HepG2 (cell line): ENCODE results near the gene TSACC. TPM values are rescaled to one million over a fixed set of nuclear protein-coding genes. Genes with fewer than 3 reads are reported as not detected.

Source experiments
- AKAP8 ChIP-seq: sonication (generic); formaldehyde crosslinking; IDR thresholded peaks from 2 replicates; pipeline ENCODE4 v1.5.1; 2020; ENCODE audit warnings: mild to moderate bottlenecking, missing genetic modification reagents
- NKX3-1 ChIP-seq: sonication (generic); formaldehyde crosslinking; IDR thresholded peaks from 2 replicates; pipeline ENCODE4 v1.5.0; 2020; ENCODE audit warnings: missing genetic modification reagents
- TOE1 ChIP-seq: sonication (generic); formaldehyde crosslinking; IDR thresholded peaks from 2 replicates; pipeline ENCODE4 v1.4.0; 2020; ENCODE audit warnings: mild to moderate bottlenecking, missing genetic modification reagents
- ZBTB38 ChIP-seq: sonication (generic); formaldehyde crosslinking; IDR thresholded peaks from 2 replicates; pipeline ENCODE4 v1.5.1; 2020; ENCODE audit warnings: mild to moderate bottlenecking, missing genetic modification reagents
- ZEB1 ChIP-seq: IDR thresholded peaks from 2 replicates; pipeline ENCODE4 v1.6.1; 2012; ENCODE audit warnings: mild to moderate bottlenecking, low read depth, inconsistent platforms; ENCODE audit not compliant: insufficient replicate concordance
- ZNF550 ChIP-seq: sonication (generic); formaldehyde crosslinking; IDR thresholded peaks from 2 replicates; pipeline ENCODE4 v1.4.0; 2020; ENCODE audit warnings: mild to moderate bottlenecking, missing genetic modification reagents, borderline replicate concordance
- ZNF562 ChIP-seq: sonication (generic); formaldehyde crosslinking; IDR thresholded peaks from 2 replicates; pipeline ENCODE4 v1.8.0; 2022; ENCODE audit warnings: missing genetic modification reagents, borderline replicate concordance
- ZNF878 ChIP-seq: sonication (generic); formaldehyde crosslinking; IDR thresholded peaks from 2 replicates; pipeline ENCODE4 v1.8.1; 2023; ENCODE audit warnings: mild to moderate bottlenecking, missing genetic modification reagents, moderate library complexity
- polyA plus RNA-seq, 8 experiments: library from polyadenylated mRNA; depleted of rRNA in 3 of 8; stranded (reverse) in 7 of 8; unstranded in 1 of 8; fragments of >200 nt; fragmentation: Illumina TruSeq in 4 of 8; extraction: Trizol in 4 of 8; gene quantifications; 2 replicates each; pipeline versions ENCODE4 v1.2.1 to v1.2.3, GENCODE V29; 2011 to 2016; ENCODE audit warnings: low read depth in 4 of 8, missing spikeins in 1 of 8, mixed read lengths in 1 of 8; ENCODE audit not compliant: insufficient read depth in 1 of 8
- total RNA-seq, 5 experiments: library from RNA; depleted of rRNA; stranded (reverse); fragments of >200 nt; fragmentation: Illumina TruSeq; extraction: Trizol; gene quantifications; 2 replicates each; pipeline ENCODE4 v1.2.3, GENCODE V29; 2016; ENCODE audit warnings: low read depth in 1 of 5
- TF ChIP-seq, protein P1 (sequence below): sonication (generic); formaldehyde crosslinking; IDR thresholded peaks from 2 replicates; pipeline ENCODE4 v1.5.1; 2020; ENCODE audit warnings: mild to moderate bottlenecking, missing genetic modification reagents, moderate library complexity
- TF ChIP-seq, protein P2 (sequence below): sonication (generic); formaldehyde crosslinking; IDR thresholded peaks from 2 replicates; pipeline ENCODE4 v1.5.0; 2020; ENCODE audit warnings: missing genetic modification reagents
- TF ChIP-seq, protein P3 (sequence below): sonication (generic); formaldehyde crosslinking; IDR thresholded peaks from 2 replicates; pipeline ENCODE4 v1.9.0; 2022; ENCODE audit warnings: missing genetic modification reagents, mild to moderate bottlenecking, borderline replicate concordance
- TF ChIP-seq, protein P4 (sequence below): sonication (generic); formaldehyde crosslinking; IDR thresholded peaks from 2 replicates; pipeline ENCODE4 v1.5.1; 2020; ENCODE audit warnings: mild to moderate bottlenecking, moderate library complexity, missing genetic modification reagents
- TF ChIP-seq, protein P5 (sequence below), 2 experiments: sonication (generic) in 1 of 2; formaldehyde crosslinking in 1 of 2; IDR thresholded peaks; 2 replicates each; pipeline versions ENCODE4 v1.5.1 to v1.6.1; 2011 to 2020; ENCODE audit warnings: borderline replicate concordance in 1 of 2, low read depth in 1 of 2, low read length in 1 of 2, mild to moderate bottlenecking in 1 of 2, missing genetic modification reagents in 1 of 2, moderate library complexity in 1 of 2

Gene TSACC
- total and polyA plus RNA-seq, 2 of the 13 experiments (the other 11 are each of a cell fraction or from before 2014, with no cell fraction given) = 1.5 to 2.6 TPM

DNA sequence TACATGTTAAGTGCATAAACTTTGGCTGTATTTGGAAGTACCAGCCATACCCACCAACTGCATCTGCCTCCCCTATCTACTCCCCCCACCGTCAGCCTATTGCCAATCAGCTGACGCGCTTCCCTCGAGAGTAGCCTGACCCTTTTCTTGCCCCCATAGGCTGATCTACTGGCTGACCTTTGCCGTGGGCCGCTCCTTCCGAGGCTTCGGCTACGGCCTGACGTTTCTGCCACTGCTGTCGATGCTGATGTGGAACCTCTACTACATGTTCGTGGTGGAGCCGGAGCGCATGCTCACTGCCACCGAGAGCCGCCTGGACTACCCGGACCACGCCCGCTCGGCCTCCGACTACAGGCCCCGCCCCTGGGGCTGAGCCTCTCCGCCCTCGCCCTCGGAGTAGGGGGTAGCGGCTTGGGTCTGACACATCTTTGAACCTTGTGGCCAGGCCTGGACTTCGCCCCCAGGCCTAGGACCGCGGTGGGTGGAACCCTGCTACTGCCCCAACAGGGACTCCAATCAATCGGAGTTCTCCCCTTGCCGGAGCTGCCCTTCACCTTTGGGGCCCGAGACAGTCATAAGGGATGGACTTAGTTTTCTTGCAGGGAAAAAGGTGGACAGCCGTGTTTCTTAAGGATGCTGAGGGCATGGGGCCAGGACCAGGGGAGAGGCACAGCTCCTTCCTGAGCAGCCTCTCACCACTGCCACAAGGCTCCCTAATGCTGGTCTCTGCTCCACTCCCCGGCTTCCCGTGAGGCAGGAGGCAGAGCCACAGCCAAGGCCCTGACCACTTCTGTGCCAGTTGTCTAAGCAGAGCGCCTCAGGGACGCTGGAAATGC lies 46.9 kb upstream of the TSACC start (continued):
- TF ChIP-seq, protein P1, sequence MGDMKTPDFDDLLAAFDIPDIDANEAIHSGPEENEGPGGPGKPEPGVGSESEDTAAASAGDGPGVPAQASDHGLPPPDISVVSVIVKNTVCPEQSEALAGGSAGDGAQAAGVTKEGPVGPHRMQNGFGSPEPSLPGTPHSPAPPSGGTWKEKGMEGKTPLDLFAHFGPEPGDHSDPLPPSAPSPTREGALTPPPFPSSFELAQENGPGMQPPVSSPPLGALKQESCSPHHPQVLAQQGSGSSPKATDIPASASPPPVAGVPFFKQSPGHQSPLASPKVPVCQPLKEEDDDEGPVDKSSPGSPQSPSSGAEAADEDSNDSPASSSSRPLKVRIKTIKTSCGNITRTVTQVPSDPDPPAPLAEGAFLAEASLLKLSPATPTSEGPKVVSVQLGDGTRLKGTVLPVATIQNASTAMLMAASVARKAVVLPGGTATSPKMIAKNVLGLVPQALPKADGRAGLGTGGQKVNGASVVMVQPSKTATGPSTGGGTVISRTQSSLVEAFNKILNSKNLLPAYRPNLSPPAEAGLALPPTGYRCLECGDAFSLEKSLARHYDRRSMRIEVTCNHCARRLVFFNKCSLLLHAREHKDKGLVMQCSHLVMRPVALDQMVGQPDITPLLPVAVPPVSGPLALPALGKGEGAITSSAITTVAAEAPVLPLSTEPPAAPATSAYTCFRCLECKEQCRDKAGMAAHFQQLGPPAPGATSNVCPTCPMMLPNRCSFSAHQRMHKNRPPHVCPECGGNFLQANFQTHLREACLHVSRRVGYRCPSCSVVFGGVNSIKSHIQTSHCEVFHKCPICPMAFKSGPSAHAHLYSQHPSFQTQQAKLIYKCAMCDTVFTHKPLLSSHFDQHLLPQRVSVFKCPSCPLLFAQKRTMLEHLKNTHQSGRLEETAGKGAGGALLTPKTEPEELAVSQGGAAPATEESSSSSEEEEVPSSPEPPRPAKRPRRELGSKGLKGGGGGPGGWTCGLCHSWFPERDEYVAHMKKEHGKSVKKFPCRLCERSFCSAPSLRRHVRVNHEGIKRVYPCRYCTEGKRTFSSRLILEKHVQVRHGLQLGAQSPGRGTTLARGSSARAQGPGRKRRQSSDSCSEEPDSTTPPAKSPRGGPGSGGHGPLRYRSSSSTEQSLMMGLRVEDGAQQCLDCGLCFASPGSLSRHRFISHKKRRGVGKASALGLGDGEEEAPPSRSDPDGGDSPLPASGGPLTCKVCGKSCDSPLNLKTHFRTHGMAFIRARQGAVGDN (CRISPR knock-in tag) = peak; percentile 98
- TF ChIP-seq, protein P2, sequence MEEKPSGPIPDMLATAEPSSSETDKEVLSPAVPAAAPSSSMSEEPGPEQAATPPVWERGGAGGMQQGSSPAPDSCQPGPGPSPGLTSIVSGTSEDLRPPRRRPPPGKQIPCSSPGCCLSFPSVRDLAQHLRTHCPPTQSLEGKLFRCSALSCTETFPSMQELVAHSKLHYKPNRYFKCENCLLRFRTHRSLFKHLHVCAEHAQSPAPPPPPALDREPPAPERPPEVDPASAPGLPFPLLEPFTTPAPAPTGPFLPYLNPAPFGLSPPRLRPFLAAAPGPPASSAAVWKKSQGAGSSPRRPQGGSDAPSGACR (CRISPR knock-in tag) = peak; percentile 50; the same call in 1 of the 2 replicates
- TF ChIP-seq TOE1 (CRISPR knock-in tag) = 0 out of 2 replicates have a peak, but pooled peaks have one; percentile 38
- TF ChIP-seq, protein P3, sequence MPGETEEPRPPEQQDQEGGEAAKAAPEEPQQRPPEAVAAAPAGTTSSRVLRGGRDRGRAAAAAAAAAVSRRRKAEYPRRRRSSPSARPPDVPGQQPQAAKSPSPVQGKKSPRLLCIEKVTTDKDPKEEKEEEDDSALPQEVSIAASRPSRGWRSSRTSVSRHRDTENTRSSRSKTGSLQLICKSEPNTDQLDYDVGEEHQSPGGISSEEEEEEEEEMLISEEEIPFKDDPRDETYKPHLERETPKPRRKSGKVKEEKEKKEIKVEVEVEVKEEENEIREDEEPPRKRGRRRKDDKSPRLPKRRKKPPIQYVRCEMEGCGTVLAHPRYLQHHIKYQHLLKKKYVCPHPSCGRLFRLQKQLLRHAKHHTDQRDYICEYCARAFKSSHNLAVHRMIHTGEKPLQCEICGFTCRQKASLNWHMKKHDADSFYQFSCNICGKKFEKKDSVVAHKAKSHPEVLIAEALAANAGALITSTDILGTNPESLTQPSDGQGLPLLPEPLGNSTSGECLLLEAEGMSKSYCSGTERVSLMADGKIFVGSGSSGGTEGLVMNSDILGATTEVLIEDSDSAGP (CRISPR knock-in tag) = peak; percentile 89; the same call in 1 of the 2 replicates
- no peak for TF ChIP-seq NKX3-1 (CRISPR knock-in tag)
- TF ChIP-seq ZNF550 (CRISPR knock-in tag) = no peak
- TF ChIP-seq ZNF878 = no peak
- no peak for TF ChIP-seq ZEB1
- no peak for TF ChIP-seq ZNF562 (CRISPR knock-in tag)
- TF ChIP-seq, protein P4, sequence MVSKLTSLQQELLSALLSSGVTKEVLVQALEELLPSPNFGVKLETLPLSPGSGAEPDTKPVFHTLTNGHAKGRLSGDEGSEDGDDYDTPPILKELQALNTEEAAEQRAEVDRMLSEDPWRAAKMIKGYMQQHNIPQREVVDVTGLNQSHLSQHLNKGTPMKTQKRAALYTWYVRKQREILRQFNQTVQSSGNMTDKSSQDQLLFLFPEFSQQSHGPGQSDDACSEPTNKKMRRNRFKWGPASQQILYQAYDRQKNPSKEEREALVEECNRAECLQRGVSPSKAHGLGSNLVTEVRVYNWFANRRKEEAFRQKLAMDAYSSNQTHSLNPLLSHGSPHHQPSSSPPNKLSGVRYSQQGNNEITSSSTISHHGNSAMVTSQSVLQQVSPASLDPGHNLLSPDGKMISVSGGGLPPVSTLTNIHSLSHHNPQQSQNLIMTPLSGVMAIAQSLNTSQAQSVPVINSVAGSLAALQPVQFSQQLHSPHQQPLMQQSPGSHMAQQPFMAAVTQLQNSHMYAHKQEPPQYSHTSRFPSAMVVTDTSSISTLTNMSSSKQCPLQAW (CRISPR knock-in tag) = peak; percentile 84
- peak; percentile 48; the same call in 1 of the 2 replicates for TF ChIP-seq ZBTB38 (CRISPR knock-in tag)
- TF ChIP-seq, protein P5, sequence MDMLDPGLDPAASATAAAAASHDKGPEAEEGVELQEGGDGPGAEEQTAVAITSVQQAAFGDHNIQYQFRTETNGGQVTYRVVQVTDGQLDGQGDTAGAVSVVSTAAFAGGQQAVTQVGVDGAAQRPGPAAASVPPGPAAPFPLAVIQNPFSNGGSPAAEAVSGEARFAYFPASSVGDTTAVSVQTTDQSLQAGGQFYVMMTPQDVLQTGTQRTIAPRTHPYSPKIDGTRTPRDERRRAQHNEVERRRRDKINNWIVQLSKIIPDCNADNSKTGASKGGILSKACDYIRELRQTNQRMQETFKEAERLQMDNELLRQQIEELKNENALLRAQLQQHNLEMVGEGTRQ (IDR thresholded peaks at IDR 0.05; ENCODE audit: low read depth, low read length) = no peak
- TF ChIP-seq, protein P5 (CRISPR knock-in tag; IDR thresholded peaks at IDR 0.05; ENCODE audit: borderline replicate concordance) = no peak; the same call in 1 of the 2 replicates
- TF ChIP-seq AKAP8 = peak; percentile 76; the same call in 1 of the 2 replicates
